T-helper 9 cell (primary cell): ENCODE data around the gene ESPL1.
"Not testable (repeated sequence)": the region's sequence is repeated elsewhere in the genome, so short reads cannot be mapped to it uniquely, and the experiment has no call there.

Experiments
- DNase-seq: peaks from one replicate; pipeline ENCODE4 v3.0.0-alpha.2; 2020

The ESPL1 gene

GRCh38 chr12:53302903-53303302, 34.8 kb downstream of the ESPL1 start:
- no peak for DNase-seq

DNA sequence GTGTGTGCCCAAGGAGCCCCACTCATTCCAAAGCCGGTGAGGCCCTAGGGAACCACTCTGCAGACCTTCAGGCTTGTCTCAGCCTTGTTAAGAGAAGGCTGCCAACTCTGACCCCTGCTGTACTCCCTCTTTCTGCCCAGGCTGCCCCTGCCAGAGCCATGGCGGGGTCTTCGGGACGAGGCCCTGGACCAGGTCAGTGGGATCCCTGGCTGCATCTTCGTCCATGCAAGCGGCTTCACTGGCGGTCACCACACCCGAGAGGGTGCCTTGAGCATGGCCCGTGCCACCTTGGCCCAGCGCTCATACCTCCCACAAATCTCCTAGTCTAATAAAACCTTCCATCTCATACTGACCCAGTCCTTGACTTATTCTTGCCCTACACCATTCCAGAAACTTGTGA, 38.7 kb downstream of the ESPL1 start:
- no peak for DNase-seq

DNA sequence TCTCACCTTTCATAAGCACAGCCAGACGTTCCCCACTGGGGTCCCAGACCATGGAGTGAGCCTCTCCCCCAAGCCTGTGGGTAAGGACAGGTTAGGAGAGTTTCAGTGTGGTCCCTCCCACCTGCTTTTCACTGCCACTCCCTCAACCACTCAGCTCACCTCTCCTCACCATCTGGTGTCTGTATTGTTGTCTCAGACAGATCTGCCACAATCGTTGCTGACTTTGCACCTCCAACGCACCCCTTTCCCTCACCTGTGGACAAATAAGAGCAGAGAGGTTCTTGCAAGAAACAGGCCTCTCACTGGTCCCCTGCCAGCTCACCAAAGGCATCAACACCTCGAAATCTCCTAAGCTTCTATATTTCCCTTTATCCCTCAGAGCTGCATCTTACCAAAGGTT, 40.2 kb downstream of the ESPL1 start:
- no peak for DNase-seq

- no peak for DNase-seq
These were observed 45.9 kb downstream of the ESPL1 start for GRCh38 chr12:53313996-53314395.

DNA sequence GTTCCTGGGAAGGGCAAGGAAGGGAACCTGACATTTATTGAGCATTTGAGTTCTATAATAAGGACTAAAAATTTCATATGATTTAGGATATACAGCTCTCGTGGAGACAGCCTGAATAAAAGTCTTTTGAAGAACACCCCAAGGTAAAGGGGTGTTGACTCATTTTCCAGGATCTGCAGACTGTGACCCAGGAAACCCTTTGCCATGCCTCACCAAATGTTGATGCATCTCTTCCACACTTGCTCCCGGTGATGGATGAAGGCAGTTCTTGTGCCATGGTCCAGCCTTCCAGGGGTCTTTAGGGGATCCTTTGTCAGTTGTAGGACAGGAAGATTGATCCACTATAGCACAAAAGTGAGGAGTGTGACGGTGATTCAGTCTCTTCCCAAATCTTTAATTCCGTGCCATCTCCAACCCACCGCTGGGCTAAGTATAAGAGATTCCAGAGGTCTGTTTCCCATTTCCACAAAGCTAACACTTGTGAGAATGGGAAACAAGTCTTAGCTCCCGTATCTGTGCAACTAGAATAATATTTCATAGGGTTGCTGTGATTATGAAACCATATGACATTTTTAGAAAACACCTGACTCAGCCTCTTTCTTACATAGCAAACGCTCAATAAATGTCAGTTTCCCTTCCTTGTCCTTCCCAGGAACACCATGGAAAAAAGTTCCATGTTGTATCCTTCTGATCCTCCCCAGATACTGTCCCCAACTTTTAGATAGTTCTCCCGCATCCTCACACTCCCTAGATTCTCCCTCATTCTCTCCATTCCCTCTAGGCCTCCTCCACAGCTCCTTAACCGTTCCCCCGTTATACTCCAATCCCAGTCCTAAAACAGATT, 52.5 kb downstream of the ESPL1 start:
- DNase-seq: no peak

- DNase-seq: peak; percentile 33
These were observed 56.1 kb downstream of the ESPL1 start for GRCh38 chr12:53324113-53324778.

DNA sequence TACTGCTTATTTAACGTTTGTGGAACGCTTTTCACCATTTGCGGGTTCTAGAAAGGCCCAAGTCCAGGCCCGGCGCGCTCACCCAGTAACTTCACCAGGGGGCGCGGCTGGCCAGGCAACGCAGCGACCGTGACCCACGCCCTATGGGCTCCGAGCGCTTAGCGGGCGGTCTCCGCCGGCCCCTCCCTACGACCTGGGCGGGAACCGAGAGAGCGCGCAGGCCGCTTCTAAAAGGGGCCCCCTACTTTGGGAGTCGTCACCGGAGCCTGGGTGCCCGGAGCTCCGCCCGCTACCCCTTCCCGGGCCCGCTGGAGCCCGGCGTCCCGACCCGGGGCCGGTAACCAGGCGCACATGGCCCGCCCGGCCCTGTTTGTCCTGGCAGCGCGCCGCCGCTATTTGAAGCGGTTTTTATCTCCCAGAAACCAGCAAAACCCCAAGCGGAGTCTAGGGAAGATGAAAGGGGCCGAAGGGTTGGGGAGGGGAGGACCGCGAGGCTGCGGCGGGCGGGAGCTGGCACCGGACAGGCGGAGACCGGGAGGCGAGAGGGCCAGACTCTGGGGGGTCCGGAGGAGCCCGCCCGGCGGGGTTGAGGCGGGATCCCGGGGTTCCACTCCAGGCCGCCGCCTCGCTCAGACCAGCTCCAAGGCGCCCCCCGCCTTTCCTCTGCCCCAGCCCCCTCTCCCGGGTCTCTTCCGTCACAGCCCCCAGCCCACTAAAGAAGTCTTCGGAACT, 56.8 kb downstream of the ESPL1 start:
- peak; percentile 73 for DNase-seq

DNA sequence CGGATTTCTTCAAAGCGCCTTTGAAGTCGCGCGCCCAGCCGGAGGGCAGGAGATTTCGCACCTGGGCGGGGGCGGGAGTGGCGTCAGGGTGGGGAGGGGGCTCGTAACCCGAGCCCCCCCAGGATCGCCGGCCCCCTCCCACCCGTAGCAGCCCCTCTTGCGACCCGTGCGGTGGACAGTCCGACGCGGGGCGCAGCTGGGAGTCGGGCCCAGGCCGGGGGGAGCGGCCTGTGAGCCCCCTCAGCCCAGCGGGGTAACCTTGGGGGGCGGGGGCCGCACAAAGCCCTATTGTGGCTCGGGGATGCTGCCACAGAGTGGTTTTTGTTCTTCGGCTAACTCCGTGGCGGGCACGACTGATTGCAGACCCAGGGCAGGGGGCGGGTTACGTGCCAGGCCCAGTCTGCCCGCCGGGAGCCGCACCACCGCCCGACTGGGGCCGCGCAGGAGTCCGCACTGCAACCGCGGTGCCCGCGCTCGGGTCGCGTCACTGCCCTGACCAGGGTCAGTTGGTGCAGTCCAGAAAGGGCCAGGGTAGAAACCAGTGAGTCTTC, 57.5 kb downstream of the ESPL1 start:
- DNase-seq: peak; percentile 13

DNA sequence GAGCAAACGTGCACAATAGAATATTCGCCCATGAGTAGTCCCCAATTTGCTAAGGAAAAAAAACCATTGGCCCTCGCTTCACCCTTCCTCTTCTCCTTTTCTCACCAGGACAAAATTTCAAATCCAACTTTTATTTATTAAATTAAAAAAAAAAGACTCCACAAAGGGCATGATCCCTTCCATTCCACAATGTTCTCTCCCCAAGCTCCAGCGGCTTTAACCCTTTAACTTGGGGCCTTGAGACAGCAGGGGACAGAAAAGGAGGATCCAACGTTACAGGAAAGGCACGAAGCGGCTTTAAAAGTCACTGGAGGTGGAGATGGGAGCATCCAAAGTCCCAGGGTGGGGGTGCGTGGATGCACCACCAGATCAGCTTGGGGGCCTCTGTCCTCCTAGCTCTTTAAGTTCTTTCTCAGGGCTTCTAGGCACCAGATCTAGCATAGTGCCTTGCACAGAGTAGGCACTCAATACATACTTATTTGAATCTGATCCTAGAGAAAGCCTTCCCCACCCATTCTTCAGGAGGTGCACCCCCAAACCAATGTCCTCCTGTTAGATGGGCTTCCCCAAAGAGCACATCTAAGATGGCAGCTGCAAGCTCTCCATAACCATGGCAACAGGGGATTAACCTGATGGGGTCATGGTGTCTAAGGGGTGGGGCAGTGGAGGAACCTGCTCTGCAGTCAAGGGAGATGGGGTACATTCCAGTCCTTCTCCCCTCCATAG, 58.5 kb downstream of the ESPL1 start:
- no peak for DNase-seq

DNA sequence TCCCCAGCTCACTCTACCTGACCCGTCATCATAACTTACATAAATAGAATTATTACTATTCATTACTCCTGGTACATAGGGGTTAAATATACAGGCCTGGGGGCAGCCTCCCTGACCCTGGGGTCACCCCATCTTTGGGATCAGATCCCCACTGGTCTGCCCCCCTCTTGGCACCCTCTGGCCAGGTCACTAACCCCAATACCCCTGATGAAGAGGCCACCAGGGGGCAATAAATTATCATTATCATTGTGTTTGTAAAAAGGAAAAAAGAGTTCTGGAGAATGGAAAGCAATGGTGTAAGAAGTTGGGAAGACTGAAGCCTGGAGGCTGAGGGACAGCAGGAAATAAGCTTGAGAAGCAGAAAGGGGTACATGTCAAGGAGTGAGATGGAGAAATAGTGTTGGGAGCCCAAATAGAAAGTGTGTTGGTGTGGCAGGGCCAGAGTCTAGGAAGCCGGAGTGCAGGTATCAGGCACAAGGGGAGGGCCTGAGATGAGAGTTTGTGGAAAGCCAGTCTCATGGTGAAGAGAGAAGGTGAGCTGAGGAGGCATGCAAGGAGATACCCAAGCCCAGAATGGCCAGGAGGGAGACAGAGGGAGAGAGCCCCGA, 59.4 kb downstream of the ESPL1 start:
- DNase-seq: no peak

DNA sequence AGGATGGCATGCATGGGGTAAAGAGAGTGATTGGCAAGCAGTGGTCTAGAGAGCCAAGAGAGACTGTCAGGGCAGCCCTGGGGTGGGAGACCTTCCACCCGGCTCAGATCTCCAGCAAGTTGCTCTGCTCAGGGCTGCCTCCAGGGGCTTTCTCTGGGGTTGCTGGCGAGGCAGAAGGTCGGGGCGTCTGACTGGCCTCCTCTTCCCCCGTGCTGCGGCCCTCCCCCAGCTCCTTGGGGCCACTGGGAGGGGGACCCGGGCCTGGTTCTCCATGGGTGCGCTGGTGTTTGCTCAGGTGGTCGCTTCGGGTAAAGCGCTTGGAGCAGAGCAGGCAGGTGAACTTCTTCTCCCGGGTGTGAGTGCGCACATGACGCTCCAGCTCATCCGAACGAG, 59.9 kb downstream of the ESPL1 start:
- no peak for DNase-seq

- DNase-seq: no peak
These were observed 62.6 kb downstream of the ESPL1 start for GRCh38 chr12:53330671-53331070.

DNA sequence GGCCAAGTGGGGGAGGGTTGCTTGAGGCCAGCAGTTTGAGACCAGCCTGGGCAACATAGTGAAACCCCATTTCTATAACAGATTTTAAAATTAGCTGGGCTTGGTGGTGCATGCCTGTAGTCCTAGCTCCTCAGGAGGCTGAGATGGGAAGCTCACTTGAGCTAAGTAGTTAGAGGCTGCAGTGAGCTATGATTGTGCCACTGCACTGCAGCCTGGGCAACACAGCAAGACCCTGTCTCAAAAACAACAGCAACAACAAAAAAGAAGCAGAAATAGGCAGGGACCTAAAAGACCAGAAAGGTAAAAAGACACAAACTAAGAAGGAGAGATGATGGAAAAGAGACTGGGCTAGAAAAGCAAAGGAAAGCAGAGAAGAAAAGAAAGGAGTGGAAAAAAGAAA, 64.2 kb downstream of the ESPL1 start:
- DNase-seq: not testable (repeated sequence)

GRCh38 chr12:53332744-53333143, 64.6 kb downstream of the ESPL1 start:
- DNase-seq: no peak

GRCh38 chr12:53333289-53333688, 65.2 kb downstream of the ESPL1 start:
- DNase-seq: no peak

- DNase-seq: no peak
These were observed 65.7 kb downstream of the ESPL1 start for GRCh38 chr12:53333845-53334244.

- DNase-seq: no peak
These were observed 66.7 kb downstream of the ESPL1 start for GRCh38 chr12:53334822-53335221.

DNA sequence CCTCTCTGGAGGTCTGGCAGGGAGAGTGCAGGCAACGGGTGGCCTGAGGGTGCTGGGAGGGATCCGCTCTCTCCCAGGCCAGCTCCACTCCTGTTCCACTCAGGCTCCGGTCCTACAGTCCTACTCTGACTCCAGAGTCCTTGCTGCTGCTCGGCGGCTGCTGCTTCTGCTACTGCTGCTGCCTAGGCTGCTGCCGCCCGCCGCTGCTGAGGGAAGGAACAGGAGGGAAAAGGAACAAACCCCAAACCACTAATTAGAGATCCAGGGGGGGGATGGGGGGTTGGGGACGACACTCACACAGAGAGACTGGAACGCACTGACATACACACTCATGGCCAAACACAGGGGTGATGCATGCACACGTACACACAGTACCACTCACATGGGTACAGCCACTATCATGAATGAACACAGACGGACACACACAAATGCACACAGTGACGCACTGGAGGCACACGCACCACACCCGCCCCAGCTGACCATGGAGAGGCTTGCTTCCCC, 68.1 kb downstream of the ESPL1 start, which contains the start of gene SP7:
Gene SP7 (minus strand): TSS at position 174 of the 501 bp plus-strand sequence. CDS start 708 bp downstream, outside the sequence.
- DNase-seq: no peak

GRCh38 chr12:53338017-53338416, 69.9 kb downstream of the ESPL1 start:
- DNase-seq: no peak

GRCh38 chr12:53338916-53339315, 70.8 kb downstream of the ESPL1 start:
- no peak for DNase-seq

- DNase-seq: no peak
These were observed 72.3 kb downstream of the ESPL1 start for GRCh38 chr12:53340398-53340797.
